ENCODE data around the gene NRAP. TPM values are rescaled to one million over a fixed set of nuclear protein-coding genes. Genes with fewer than 3 reads are reported as not detected.

The NRAP gene
- total RNA-seq, 1 experiment from 2014 or later: not detected

GRCh38 chr10:113565364-113565763, 98.5 kb downstream of the NRAP start:
- peaks cover 52% of the 10 kb centered on the region for H3K27me3 Mint-ChIP-seq (ENCODE audit: unreplicated experiment)
- no peak for TF ChIP-seq CTCF (IDR thresholded peaks at IDR 0.05; ENCODE audit: unreplicated experiment)
- H3K9me3 Mint-ChIP-seq (ENCODE audit: low read depth, unreplicated experiment): no peaks in the 10 kb centered on the region
- no peak overlapping the region for H3K4me3 Mint-ChIP-seq (ENCODE audit: low read depth, unreplicated experiment)
- BruUV-seq (replicated peaks): no TSS peak
- CTCF ChIA-PET: no interaction called here
- no peaks in the 10 kb centered on the region for H3K36me3 Mint-ChIP-seq (ENCODE audit: insufficient read depth, unreplicated experiment)
- no peak for DNase-seq
- peaks cover 8% of the 10 kb centered on the region for H3K4me1 Mint-ChIP-seq (ENCODE audit: low read depth, unreplicated experiment)
- no peak overlapping the region for H3K27ac Mint-ChIP-seq (ENCODE audit: unreplicated experiment)
- intact Hi-C loops (cut with micrococcal nuclease; ENCODE audit: unreplicated experiment): loop anchor here (10.0 kb wide), 1 partner anchor 121 kb away; no protein-coding TSS in a partner anchor

GRCh38 chr10:113563306-113564088, 100.3 kb downstream of the NRAP start:
- Mint-ChIP-seq H3K4me1 (ENCODE audit: low read depth, unreplicated experiment) (peaks cover 8% of the 10 kb centered on the region), H3K27me3 (ENCODE audit: unreplicated experiment) (peaks cover 58% of the 10 kb centered on the region), H3K27ac (ENCODE audit: unreplicated experiment) (no peak overlapping the region), H3K36me3 (ENCODE audit: insufficient read depth, unreplicated experiment) (no peaks in the 10 kb centered on the region), H3K9me3 (ENCODE audit: low read depth, unreplicated experiment) (no peaks in the 10 kb centered on the region), H3K4me3 (ENCODE audit: low read depth, unreplicated experiment) (peak overlapping the region; percentile 73)
- intact Hi-C loops (cut with micrococcal nuclease; ENCODE audit: unreplicated experiment): loop anchor here (1.0 to 10.0 kb wide), 3 partner anchors 42 to 1086 kb away; no protein-coding TSS in a partner anchor
- peak; percentile 73 for DNase-seq
- BruUV-seq (replicated peaks): no TSS peak
- CTCF ChIA-PET: interaction anchor here (0.7 to 2.1 kb wide), 6 partner anchors 11 to 178 kb away, joined by 4 to 7 read pairs (median 4); partner anchors contain the start of gene HABP2
- peak; percentile 89 for TF ChIP-seq CTCF (IDR thresholded peaks at IDR 0.05; ENCODE audit: unreplicated experiment)

GRCh38 chr10:113562704-113563103, 101.1 kb downstream of the NRAP start:
- Mint-ChIP-seq H3K27ac (ENCODE audit: unreplicated experiment) (no peak overlapping the region), H3K36me3 (ENCODE audit: insufficient read depth, unreplicated experiment) (no peaks in the 10 kb centered on the region), H3K9me3 (ENCODE audit: low read depth, unreplicated experiment) (no peaks in the 10 kb centered on the region), H3K27me3 (ENCODE audit: unreplicated experiment) (peaks cover 51% of the 10 kb centered on the region), H3K4me3 (ENCODE audit: low read depth, unreplicated experiment) (no peak overlapping the region), H3K4me1 (ENCODE audit: low read depth, unreplicated experiment) (peaks cover 8% of the 10 kb centered on the region)
- CTCF ChIA-PET: interaction anchor here (0.7 to 2.1 kb wide), 5 partner anchors 10 to 420 kb away, joined by 3 to 7 read pairs (median 5); partner anchors contain the start of gene HABP2
- intact Hi-C loops (cut with micrococcal nuclease; ENCODE audit: unreplicated experiment): loop anchor here (1.0 to 10.0 kb wide), 3 partner anchors 41 to 1085 kb away; no protein-coding TSS in a partner anchor
- no peak for DNase-seq
- BruUV-seq (replicated peaks): no TSS peak
- TF ChIP-seq CTCF (IDR thresholded peaks at IDR 0.05; ENCODE audit: unreplicated experiment): no peak

- Mint-ChIP-seq H3K27me3 (ENCODE audit: unreplicated experiment) (peaks cover 52% of the 10 kb centered on the region), H3K4me1 (ENCODE audit: low read depth, unreplicated experiment) (peaks cover 8% of the 10 kb centered on the region), H3K36me3 (ENCODE audit: insufficient read depth, unreplicated experiment) (no peaks in the 10 kb centered on the region), H3K4me3 (ENCODE audit: low read depth, unreplicated experiment) (no peak overlapping the region), H3K9me3 (ENCODE audit: low read depth, unreplicated experiment) (no peaks in the 10 kb centered on the region), H3K27ac (ENCODE audit: unreplicated experiment) (no peak overlapping the region)
- no TSS peak for BruUV-seq (replicated peaks)
- DNase-seq: no peak
- CTCF ChIA-PET: interaction anchor here (0.6 to 2.1 kb wide), 4 partner anchors 9 to 419 kb away, joined by 3 to 7 read pairs (median 6); partner anchors contain the start of gene HABP2
- no peak for TF ChIP-seq CTCF (IDR thresholded peaks at IDR 0.05; ENCODE audit: unreplicated experiment)
- intact Hi-C loops (cut with micrococcal nuclease; ENCODE audit: unreplicated experiment): loop anchor here (5.0 to 10.0 kb wide), 2 partner anchors 117 to 1085 kb away; no protein-coding TSS in a partner anchor
These were observed 101.8 kb downstream of the NRAP start for GRCh38 chr10:113562069-113562468.
